ENCODE measurements around the gene ATG101. TPM values are rescaled to one million over a fixed set of nuclear protein-coding genes. Genes with fewer than 3 reads are reported as not detected.

ATG101 gene
- total RNA-seq, 4 donors from 2014 or later, result 36.7 to 60.2 (median 52.6) TPM

DNA sequence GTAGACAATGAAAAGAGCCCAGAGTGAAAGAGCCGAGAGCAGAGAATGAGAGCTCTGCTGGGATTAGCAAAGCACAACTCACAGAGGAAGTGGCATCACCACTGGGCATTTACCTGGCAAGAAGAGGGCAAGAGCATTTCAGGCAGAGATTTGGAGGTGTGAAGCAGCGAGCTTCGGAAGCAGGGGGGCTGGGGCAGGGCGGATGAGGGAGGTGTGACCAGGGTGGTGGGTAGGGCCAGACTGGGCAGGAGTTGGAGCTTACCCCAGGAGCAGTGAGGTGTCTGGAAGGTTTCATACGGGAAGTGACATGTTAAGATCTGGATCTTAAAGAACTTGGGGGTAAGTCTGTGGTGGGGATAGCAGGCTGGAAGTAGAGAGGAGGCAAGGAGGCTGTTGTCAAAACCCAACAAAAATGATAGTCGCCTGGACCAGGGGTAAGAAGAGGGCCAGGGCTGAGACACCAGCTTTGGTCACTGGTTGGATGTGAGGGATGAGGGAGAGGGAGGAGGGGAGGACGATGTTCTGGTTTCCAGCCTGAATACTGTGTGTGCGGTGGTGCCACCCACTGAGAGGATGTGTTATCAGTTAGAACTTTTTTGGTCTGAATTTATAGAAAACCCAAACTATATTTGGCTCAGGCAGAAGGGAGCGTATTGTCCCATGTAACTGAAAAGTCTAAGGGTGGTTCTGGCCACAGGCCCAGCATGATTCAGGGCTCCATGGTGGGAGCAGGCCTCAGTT lies 14.9 kb downstream of the ATG101 start:
- TF ChIP-seq POLR2AphosphoS5 (IDR thresholded peaks at IDR 0.05) (no peak), EP300 (IDR thresholded peaks at IDR 0.05) (no peak), POLR2A (IDR thresholded peaks at IDR 0.05) (no peak)
- TF ChIP-seq, protein P1, sequence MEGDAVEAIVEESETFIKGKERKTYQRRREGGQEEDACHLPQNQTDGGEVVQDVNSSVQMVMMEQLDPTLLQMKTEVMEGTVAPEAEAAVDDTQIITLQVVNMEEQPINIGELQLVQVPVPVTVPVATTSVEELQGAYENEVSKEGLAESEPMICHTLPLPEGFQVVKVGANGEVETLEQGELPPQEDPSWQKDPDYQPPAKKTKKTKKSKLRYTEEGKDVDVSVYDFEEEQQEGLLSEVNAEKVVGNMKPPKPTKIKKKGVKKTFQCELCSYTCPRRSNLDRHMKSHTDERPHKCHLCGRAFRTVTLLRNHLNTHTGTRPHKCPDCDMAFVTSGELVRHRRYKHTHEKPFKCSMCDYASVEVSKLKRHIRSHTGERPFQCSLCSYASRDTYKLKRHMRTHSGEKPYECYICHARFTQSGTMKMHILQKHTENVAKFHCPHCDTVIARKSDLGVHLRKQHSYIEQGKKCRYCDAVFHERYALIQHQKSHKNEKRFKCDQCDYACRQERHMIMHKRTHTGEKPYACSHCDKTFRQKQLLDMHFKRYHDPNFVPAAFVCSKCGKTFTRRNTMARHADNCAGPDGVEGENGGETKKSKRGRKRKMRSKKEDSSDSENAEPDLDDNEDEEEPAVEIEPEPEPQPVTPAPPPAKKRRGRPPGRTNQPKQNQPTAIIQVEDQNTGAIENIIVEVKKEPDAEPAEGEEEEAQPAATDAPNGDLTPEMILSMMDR (IDR thresholded peaks at IDR 0.05), result no peak
- peaks cover 0 to 4% of the 10 kb centered on the region in 2 donors for H3K36me3 ChIP-seq

DNA sequence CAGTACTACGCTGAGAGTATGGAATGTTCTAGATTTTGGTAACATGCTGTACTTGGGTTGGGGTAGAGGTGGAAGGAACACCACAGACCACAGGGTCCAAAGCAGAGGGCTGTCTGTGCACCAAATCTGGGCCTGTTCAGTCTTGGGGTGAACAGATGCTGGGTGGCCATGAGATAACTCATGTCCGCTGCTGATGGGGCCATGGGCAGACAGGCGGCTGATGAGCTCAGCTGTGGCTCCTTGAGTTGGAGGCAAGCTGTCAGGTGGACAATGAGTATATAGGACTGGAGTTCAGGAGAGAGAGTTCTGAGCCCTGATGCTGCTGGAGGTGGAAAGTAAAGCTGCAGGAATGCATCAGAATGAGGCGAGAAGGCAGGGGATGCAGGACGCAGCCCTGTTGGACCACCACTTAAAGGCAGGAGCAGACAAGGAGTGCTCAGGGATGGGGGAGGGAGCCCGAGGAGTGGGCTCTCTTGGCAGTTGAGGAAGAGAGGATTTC lies 16.0 kb downstream of the ATG101 start:
- TF ChIP-seq POLR2A (IDR thresholded peaks at IDR 0.05) (no peak), POLR2AphosphoS5 (IDR thresholded peaks at IDR 0.05) (no peak), EP300 (IDR thresholded peaks at IDR 0.05) (no peak)
- TF ChIP-seq, protein P1 (IDR thresholded peaks at IDR 0.05), result no peak
- Histone ChIP-seq H3K27me3 (peaks cover 31% of the 10 kb centered on the region), H3K27ac (no peak overlapping the region), H3K36me3 (no peaks in the 10 kb centered on the region), H3K4me1 (peaks cover 0 to 30% (median 26%) of the 10 kb centered on the region in 3 donors), H3K9me3 (no peaks in the 10 kb centered on the region), H3K4me3 (no peak overlapping the region)
- no peak for ATAC-seq
- 82 to 100% methylated on average over 3 to 4 of the region's 6 CpGs for WGBS, 2 donors (ENCODE audit: low coverage in 1 of 2)

More for the DNA sequence above, 14.9 kb downstream of the ATG101 start:
- no peaks in the 10 kb centered on the region for H3K9me3 ChIP-seq
- WGBS, 2 donors (ENCODE audit: low coverage in 1 of 2), result 81 to 83% methylated on average over 4 to 9 of the region's 9 CpGs
- no peak for ATAC-seq
- no peak overlapping the region for H3K4me3 ChIP-seq
- peaks cover 0 to 41% (median 29%) of the 10 kb centered on the region in 3 donors for H3K4me1 ChIP-seq
- peaks cover 21% of the 10 kb centered on the region for H3K27me3 ChIP-seq
- no peak overlapping the region for H3K27ac ChIP-seq

DNA sequence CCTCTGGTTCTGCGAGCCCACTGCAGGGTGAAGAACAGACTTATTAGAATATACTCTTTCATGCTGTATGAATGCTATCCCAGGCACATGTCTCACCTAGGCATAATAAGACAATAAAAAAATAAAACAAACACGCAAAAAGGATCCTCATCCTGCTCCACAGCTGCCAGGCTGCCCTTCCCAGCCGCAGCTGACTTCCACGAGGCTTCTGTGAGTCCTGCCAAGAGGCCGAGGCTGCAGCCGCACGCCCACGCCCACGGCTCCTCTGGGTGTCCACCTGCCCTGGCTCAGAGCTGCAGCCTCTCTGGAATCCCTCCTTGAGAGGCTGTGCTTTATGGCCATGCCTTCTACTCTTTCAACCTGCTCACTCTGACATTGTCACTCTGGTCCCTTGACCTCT lies 16.6 kb downstream of the ATG101 start:
- no peak overlapping the region for H3K27ac ChIP-seq
- 40 to 48% methylated on average over 7 to 9 of the region's 9 CpGs for WGBS, 2 donors (ENCODE audit: low coverage in 1 of 2)
- H3K4me1 ChIP-seq, result peaks cover 0 to 24% (median 19%) of the 10 kb centered on the region in 3 donors
- peaks cover 37% of the 10 kb centered on the region for H3K27me3 ChIP-seq
- no peaks in the 10 kb centered on the region for H3K36me3 ChIP-seq
- TF ChIP-seq POLR2AphosphoS5 (IDR thresholded peaks at IDR 0.05), result no peak
- no peak for TF ChIP-seq EP300 (IDR thresholded peaks at IDR 0.05)
- TF ChIP-seq POLR2A (IDR thresholded peaks at IDR 0.05), result no peak
- TF ChIP-seq, protein P1 (IDR thresholded peaks at IDR 0.05), result no peak
- no peaks in the 10 kb centered on the region for H3K9me3 ChIP-seq
- no peak for ATAC-seq
- no peak overlapping the region for H3K4me3 ChIP-seq

DNA sequence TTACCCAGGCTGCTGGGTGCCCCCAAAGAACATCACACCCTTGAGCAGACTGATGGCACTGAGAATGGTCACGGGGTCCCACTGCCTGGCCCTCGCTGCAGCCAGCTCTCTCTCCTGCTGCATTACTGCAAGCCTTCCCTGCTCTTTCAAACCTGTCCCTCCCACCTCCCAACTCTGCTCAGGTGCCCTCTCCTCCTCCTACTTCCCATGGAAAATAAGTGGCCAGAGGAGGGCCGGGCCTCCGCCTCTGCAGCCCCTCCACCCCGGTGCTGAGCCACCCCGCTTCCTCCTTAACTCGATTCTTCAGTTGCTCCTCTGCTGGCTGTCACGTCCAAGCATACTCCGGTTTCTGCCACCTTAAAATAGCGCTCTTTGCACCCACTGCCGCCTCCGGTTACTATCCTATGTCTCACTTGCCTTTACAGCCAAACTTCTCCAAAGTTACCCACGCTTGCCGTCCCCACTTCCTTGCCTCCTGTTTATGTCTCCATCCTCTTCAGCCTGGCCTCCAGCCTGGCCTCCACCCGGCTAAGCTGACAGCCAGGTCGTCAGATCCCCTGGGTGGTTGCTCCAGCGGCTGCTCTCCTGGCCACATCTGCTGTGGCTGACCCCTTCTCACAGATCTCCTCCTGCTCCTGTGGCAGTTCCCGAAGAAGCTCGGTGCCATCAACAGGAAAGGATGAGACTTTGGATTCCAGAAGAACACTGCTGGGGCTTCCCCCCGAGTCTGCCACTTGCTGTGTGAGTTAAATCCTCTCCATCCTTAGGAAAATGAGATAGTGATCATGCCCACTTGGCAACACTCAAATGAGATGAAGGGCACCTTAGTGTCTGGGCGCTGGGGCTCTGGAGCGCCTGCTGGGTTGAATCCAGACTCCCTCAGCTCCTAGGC lies 17.4 kb downstream of the ATG101 start:
- no peak overlapping the region for H3K4me3 ChIP-seq
- ATAC-seq, result no peak
- no peaks in the 10 kb centered on the region for H3K9me3 ChIP-seq
- TF ChIP-seq POLR2A (IDR thresholded peaks at IDR 0.05) (no peak), EP300 (IDR thresholded peaks at IDR 0.05) (no peak), POLR2AphosphoS5 (IDR thresholded peaks at IDR 0.05) (no peak)
- TF ChIP-seq, protein P1 (IDR thresholded peaks at IDR 0.05), result no peak
- H3K36me3 ChIP-seq, result no peaks in the 10 kb centered on the region
- no peak overlapping the region for H3K27ac ChIP-seq
- peaks cover 0 to 16% (median 11%) of the 10 kb centered on the region in 3 donors for H3K4me1 ChIP-seq
- WGBS, 2 donors (ENCODE audit: low coverage in 1 of 2), result 78% methylated on average over 20 of the region's 22 CpGs; no CpG with 5 or more reads in 1 of the 2 donors
- peaks cover 38% of the 10 kb centered on the region for H3K27me3 ChIP-seq

Measured in gastroesophageal sphincter (tissue), 4 donors.